K562 (cell line): ENCODE measurements around the gene PSMD1.

Source experiments
- EZH2 ChIP-seq: IDR thresholded peaks from 2 replicates; pipeline ENCODE4 v1.6.1; 2012; ENCODE audit warnings: low read depth, mild to moderate bottlenecking, inconsistent platforms, low read length, borderline replicate concordance
- TF ChIP-seq, protein P1 (sequence below), 3 experiments: IDR thresholded peaks in 2 of 3; conservative IDR thresholded peaks in 1 of 3; 2 replicates each; pipeline ENCODE4 v1.5.1; 2011 to 2012; ENCODE audit warnings: low read length in 3 of 3, mild to moderate bottlenecking in 3 of 3, control low read depth in 2 of 3, improper control_type of control experiment in 1 of 3, inconsistent platforms in 1 of 3, low read depth in 1 of 3, mixed read lengths in 1 of 3, moderate library complexity in 1 of 3; ENCODE audit not compliant: insufficient read depth in 2 of 3
- TF ChIP-seq, protein P2 (sequence below): IDR thresholded peaks from 2 replicates; pipeline ENCODE4 v1.6.1; 2012; ENCODE audit warnings: low read depth, low read length, improper control_type of control experiment, borderline replicate concordance

DNA sequence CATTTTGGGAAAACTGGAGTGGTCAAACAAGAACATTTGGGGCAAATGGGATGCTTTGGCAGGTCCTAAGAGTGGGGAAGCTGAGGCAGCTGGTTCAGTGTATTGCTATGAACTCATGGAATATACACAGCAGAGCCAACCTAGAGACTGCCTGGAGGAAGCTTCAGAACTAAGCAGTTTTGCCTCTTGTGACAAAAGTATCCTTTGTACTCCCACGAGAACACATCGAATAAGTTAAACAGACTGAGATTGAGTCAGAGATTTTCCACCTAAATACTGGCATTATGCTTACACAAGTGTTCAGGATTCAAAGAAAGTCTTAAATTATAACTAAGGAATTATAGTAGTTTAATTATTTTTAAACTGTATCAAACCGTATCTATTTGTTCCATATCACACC is 136.5 kb downstream of the PSMD1 start:
- TF ChIP-seq EZH2, result no peak
- TF ChIP-seq, protein P1, sequence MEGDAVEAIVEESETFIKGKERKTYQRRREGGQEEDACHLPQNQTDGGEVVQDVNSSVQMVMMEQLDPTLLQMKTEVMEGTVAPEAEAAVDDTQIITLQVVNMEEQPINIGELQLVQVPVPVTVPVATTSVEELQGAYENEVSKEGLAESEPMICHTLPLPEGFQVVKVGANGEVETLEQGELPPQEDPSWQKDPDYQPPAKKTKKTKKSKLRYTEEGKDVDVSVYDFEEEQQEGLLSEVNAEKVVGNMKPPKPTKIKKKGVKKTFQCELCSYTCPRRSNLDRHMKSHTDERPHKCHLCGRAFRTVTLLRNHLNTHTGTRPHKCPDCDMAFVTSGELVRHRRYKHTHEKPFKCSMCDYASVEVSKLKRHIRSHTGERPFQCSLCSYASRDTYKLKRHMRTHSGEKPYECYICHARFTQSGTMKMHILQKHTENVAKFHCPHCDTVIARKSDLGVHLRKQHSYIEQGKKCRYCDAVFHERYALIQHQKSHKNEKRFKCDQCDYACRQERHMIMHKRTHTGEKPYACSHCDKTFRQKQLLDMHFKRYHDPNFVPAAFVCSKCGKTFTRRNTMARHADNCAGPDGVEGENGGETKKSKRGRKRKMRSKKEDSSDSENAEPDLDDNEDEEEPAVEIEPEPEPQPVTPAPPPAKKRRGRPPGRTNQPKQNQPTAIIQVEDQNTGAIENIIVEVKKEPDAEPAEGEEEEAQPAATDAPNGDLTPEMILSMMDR (IDR thresholded peaks at IDR 0.05 in 2 of 3, conservative IDR thresholded peaks at IDR 0.05 in 1 of 3; ENCODE audit: insufficient read depth in 2 of 3, low read depth in 1 of 3, low read length in 3 of 3), result no peak
- TF ChIP-seq, protein P2, sequence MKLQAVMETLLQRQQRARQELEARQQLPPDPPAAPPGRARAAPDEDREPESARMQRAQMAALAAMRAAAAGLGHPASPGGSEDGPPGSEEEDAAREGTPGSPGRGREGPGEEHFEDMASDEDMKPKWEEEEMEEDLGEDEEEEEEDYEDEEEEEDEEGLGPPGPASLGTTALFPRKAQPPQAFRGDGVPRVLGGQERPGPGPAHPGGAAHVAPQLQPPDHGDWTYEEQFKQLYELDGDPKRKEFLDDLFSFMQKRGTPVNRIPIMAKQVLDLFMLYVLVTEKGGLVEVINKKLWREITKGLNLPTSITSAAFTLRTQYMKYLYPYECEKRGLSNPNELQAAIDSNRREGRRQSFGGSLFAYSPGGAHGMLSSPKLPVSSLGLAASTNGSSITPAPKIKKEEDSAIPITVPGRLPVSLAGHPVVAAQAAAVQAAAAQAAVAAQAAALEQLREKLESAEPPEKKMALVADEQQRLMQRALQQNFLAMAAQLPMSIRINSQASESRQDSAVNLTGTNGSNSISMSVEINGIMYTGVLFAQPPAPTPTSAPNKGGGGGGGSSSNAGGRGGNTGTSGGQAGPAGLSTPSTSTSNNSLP, result no peak
